Lower leg skin (tissue), 4 donors: Measurements from ENCODE around the gene PPP1R2B. TPM values are rescaled to one million over a fixed set of nuclear protein-coding genes. Genes with fewer than 3 reads are reported as not detected.

ENCODE experiments used
- total RNA-seq, 4 donors: library from RNA; depleted of rRNA; stranded (reverse); fragments of >200 nt; gene quantifications; one replicate each; pipeline ENCODE4 v1.1.0, GENCODE V29; 2016

Gene PPP1R2B
- total RNA-seq, 4 donors from 2014 or later = not detected

Other genes with a start within 250 kb of the PPP1R2B start
- under 1 TPM in 2 of 4 donors, not detected in 2; 0.23 to 0.71 TPM for gene TIMD4, start 112.9 kb downstream of the PPP1R2B start, total RNA-seq
- gene HAVCR1, start 208.8 kb downstream of the PPP1R2B start, total RNA-seq = not detected